Right kidney (tissue), 1 donor: Measurements from ENCODE around the gene PLAC1.

ENCODE experiments used
- DNase-seq: peaks from one replicate; pipeline ENCODE4 v3.0.0-alpha.2; 2016

PLAC1 gene

GRCh38 chrX:134543288-134543687 lies 115.0 kb downstream of the PLAC1 start:
- DNase-seq, result no peak

- no peak for DNase-seq
These were observed 115.8 kb downstream of the PLAC1 start for GRCh38 chrX:134542485-134542884.

- DNase-seq, result no peak
These were observed 116.4 kb downstream of the PLAC1 start for GRCh38 chrX:134541906-134542305.

- no peak for DNase-seq
These were observed 120.0 kb downstream of the PLAC1 start for GRCh38 chrX:134538316-134538715.

GRCh38 chrX:134537179-134537955 lies 120.9 kb downstream of the PLAC1 start:
- no peak for DNase-seq

- no peak for DNase-seq
These were observed 124.3 kb downstream of the PLAC1 start for GRCh38 chrX:134533952-134534351.

GRCh38 chrX:134533352-134533751 lies 124.9 kb downstream of the PLAC1 start:
- DNase-seq, result no peak

- DNase-seq, result no peak
These were observed 127.4 kb downstream of the PLAC1 start for GRCh38 chrX:134530845-134531244.

GRCh38 chrX:134529481-134529880 lies 128.8 kb downstream of the PLAC1 start:
- no peak for DNase-seq

GRCh38 chrX:134528960-134529359 lies 129.3 kb downstream of the PLAC1 start:
- no peak for DNase-seq

GRCh38 chrX:134526399-134526798 lies 131.9 kb downstream of the PLAC1 start:
- DNase-seq, result no peak

GRCh38 chrX:134525086-134525792 lies 133.0 kb downstream of the PLAC1 start:
- no peak for DNase-seq

- DNase-seq, result no peak
These were observed 134.1 kb downstream of the PLAC1 start for GRCh38 chrX:134524181-134524580.

GRCh38 chrX:134520860-134521390 lies 137.3 kb downstream of the PLAC1 start:
- no peak for DNase-seq
